ENCODE results near the gene CBARP. TPM values are rescaled to one million over a fixed set of nuclear protein-coding genes. Genes with fewer than 3 reads are reported as not detected.

Gene CBARP
- total and polyA plus RNA-seq, 9 of the 15 experiments (the other 6 are each of a cell fraction or from before 2014, with no cell fraction given): 0.03 to 8.9 (median 1.2) TPM; not detected in 1

DNA sequence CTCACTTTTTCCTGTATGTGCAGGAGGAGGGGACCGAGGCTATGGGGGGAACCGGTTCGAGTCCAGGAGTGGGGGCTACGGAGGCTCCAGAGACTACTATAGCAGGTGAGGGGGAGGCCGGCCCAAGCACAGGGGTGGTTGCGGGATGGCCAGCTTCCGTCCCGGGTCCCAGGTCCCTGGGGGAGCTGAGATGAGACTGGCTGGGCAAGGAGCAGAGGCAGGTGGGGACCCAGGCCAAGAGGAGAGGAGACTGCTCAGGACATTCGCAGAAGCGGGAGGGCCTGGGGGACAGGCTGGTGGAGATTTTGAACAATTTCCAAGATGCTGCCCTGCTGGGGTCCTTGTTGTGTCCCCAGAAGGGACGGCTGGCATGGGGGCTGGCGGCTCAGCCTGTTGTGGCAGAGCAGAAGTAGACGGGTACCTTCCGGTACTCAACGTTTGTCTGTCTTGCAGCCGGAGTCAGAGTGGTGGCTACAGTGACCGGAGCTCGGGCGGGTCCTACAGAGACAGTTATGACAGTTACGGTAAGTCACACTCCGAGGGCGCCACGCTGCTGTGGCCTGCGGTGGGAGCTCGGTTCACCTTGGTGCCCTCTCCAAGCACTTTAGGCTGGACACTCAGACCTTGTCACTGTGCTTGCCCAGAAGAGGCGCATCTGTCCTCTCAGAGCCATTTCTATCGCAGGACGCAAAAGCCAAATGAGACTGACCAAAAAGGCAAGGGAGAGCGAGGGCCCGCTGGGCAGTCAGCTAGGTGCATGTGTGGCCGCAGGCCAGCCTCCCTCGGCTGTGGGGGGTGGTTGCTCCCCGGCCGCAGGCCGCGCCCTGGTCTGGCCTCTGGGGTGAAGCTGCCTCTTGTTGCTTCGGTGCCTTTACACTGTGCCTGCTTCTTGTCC is 34.0 kb upstream of the CBARP start (continued):
- no peak for TF ChIP-seq BCLAF1 (IDR thresholded peaks at IDR 0.05; ENCODE audit: borderline replicate concordance in 1 of 2, control insufficient read depth in 1 of 2, low read depth in 2 of 2, low read length in 1 of 2)
- TF ChIP-seq ZNF644 (tag; IDR thresholded peaks at IDR 0.05; ENCODE audit: low read depth): no peak
- peak; percentile 72; the same call in 1 of the 2 replicates for TF ChIP-seq L3MBTL2 (IDR thresholded peaks at IDR 0.05)
- TF ChIP-seq EHMT2 (IDR thresholded peaks at IDR 0.05): no peak
- TF ChIP-seq, protein P1, sequence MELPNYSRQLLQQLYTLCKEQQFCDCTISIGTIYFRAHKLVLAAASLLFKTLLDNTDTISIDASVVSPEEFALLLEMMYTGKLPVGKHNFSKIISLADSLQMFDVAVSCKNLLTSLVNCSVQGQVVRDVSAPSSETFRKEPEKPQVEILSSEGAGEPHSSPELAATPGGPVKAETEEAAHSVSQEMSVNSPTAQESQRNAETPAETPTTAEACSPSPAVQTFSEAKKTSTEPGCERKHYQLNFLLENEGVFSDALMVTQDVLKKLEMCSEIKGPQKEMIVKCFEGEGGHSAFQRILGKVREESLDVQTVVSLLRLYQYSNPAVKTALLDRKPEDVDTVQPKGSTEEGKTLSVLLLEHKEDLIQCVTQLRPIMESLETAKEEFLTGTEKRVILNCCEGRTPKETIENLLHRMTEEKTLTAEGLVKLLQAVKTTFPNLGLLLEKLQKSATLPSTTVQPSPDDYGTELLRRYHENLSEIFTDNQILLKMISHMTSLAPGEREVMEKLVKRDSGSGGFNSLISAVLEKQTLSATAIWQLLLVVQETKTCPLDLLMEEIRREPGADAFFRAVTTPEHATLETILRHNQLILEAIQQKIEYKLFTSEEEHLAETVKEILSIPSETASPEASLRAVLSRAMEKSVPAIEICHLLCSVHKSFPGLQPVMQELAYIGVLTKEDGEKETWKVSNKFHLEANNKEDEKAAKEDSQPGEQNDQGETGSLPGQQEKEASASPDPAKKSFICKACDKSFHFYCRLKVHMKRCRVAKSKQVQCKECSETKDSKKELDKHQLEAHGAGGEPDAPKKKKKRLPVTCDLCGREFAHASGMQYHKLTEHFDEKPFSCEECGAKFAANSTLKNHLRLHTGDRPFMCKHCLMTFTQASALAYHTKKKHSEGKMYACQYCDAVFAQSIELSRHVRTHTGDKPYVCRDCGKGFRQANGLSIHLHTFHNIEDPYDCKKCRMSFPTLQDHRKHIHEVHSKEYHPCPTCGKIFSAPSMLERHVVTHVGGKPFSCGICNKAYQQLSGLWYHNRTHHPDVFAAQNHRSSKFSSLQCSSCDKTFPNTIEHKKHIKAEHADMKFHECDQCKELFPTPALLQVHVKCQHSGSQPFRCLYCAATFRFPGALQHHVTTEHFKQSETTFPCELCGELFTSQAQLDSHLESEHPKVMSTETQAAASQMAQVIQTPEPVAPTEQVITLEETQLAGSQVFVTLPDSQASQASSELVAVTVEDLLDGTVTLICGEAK (IDR thresholded peaks at IDR 0.05): no peak
- TF ChIP-seq, protein P1 (CRISPR knock-in tag; IDR thresholded peaks at IDR 0.05): no peak
- no peak for TF ChIP-seq KAT2B (IDR thresholded peaks at IDR 0.05; ENCODE audit: low read depth, low read length)
- TF ChIP-seq FOXA3 (CRISPR knock-in tag; conservative IDR thresholded peaks at IDR 0.05 in 1 of 2, IDR thresholded peaks at IDR 0.05 in 1 of 2): no peak

Data from K562 (cell line).